Mesendoderm (in vitro differentiated cells): ENCODE measurements around the gene TGFBR3.

ENCODE experiments used
- DNase-seq: peaks from one replicate; pipeline ENCODE4 v3.0.0; 2013
- H2AK5ac ChIP-seq: 2 replicates; pipeline ENCODE4 v1.6.1; 2013; ENCODE audit warnings: low read length, inconsistent platforms
- H2BK120ac ChIP-seq: 2 replicates; pipeline ENCODE4 v1.6.1; 2013; ENCODE audit warnings: low read depth, mild to moderate bottlenecking, low read length, moderate library complexity, mixed read lengths
- H2BK15ac ChIP-seq: replicated peaks from 2 replicates; pipeline ENCODE4 v1.6.1; 2013; ENCODE audit warnings: low read depth, mild to moderate bottlenecking, moderate library complexity
- H2BK5ac ChIP-seq: 2 replicates; pipeline ENCODE4 v1.6.1; 2013; ENCODE audit warnings: low read length, inconsistent platforms
- H3K18ac ChIP-seq: 2 replicates; pipeline ENCODE4 v1.6.1; 2013; ENCODE audit warnings: mild to moderate bottlenecking, low read length, mixed read lengths
- H3K23ac ChIP-seq: one replicate; pipeline ENCODE4 v1.6.1; 2013; ENCODE audit warnings: low read length
- H3K27ac ChIP-seq: 2 replicates; pipeline ENCODE4 v1.5.1; 2013; ENCODE audit warnings: low read depth, mild to moderate bottlenecking, inconsistent platforms, low read length, moderate library complexity
- H3K27me3 ChIP-seq: 2 replicates; pipeline ENCODE4 v1.6.1; 2013; ENCODE audit warnings: low read length, control low read depth, mild to moderate bottlenecking, inconsistent platforms; ENCODE audit not compliant: insufficient read depth, poor library complexity
- H3K36me3 ChIP-seq: 2 replicates; pipeline ENCODE4 v1.6.1; 2013; ENCODE audit warnings: low read length, inconsistent platforms; ENCODE audit not compliant: control insufficient read depth, insufficient read depth
- H3K4ac ChIP-seq: one replicate; pipeline ENCODE4 v1.6.1; 2013; ENCODE audit warnings: low read depth, mild to moderate bottlenecking, low read length, moderate library complexity
- H3K4me1 ChIP-seq: 2 replicates; pipeline ENCODE4 v1.6.1; 2013; ENCODE audit warnings: low read depth, low read length, inconsistent platforms; ENCODE audit not compliant: control insufficient read depth
- H3K4me2 ChIP-seq: 2 replicates; pipeline ENCODE4 v1.6.1; 2013; ENCODE audit warnings: low read length
- H3K4me3 ChIP-seq: 2 replicates; pipeline ENCODE4 v1.5.1; 2013; ENCODE audit warnings: mild to moderate bottlenecking, low read length
- H3K56ac ChIP-seq: one replicate; pipeline ENCODE4 v1.6.1; 2013; ENCODE audit warnings: low read length
- H3K79me1 ChIP-seq: 2 replicates; pipeline ENCODE4 v1.6.1; 2013; ENCODE audit warnings: low read length, inconsistent platforms
- H3K79me2 ChIP-seq: 2 replicates; pipeline ENCODE4 v1.6.1; 2013; ENCODE audit warnings: mild to moderate bottlenecking, low read length; ENCODE audit not compliant: control insufficient read depth, insufficient read depth
- H3K9ac ChIP-seq: 2 replicates; pipeline ENCODE4 v1.6.1; 2013; ENCODE audit warnings: low read length, inconsistent platforms
- H4K5ac ChIP-seq: one replicate; pipeline ENCODE4 v1.6.1; 2013; ENCODE audit warnings: low read length
- H4K8ac ChIP-seq: one replicate; pipeline ENCODE4 v1.6.1; 2013; ENCODE audit warnings: low read depth, mild to moderate bottlenecking, control low read depth, low read length, moderate library complexity
- WGBS: extraction: QIAGEN DNeasy Blood & Tissue Kit; methylation state at CpG from one replicate; pipeline ENCODE4 v1.1.7; 2013; ENCODE audit warnings: low lambda C conversion rate, missing lambda C conversion rate; ENCODE audit not compliant: insufficient coverage; ENCODE audit errors: extremely low coverage; 5-methylcytosine and 5-hydroxymethylcytosine counted together

TGFBR3 gene

GRCh38 chr1:91716339-91716738 is 169.6 kb downstream of the TGFBR3 start:
- Histone ChIP-seq H2BK5ac (no peak overlapping the region), H3K18ac (no peak overlapping the region), H3K27me3 (no peaks in the 10 kb centered on the region), H3K79me2 (no peaks in the 10 kb centered on the region), H2BK15ac (no peak overlapping the region), H4K5ac (no peak overlapping the region), H3K4me1 (peaks cover 8% of the 10 kb centered on the region), H2AK5ac (no peak overlapping the region), H3K4me2 (no peak overlapping the region), H3K23ac (no peak overlapping the region), H3K79me1 (no peaks in the 10 kb centered on the region), H3K56ac (no peak overlapping the region), H3K4me3 (no peak overlapping the region), H3K36me3 (no peaks in the 10 kb centered on the region), H4K8ac (no peak overlapping the region), H3K4ac (no peak overlapping the region), H3K27ac (no peak overlapping the region), H3K9ac (no peak overlapping the region), H2BK120ac (no peak overlapping the region)
- DNase-seq, result no peak
- WGBS, result no CpG with 5 or more reads among the region's 3 CpGs

GRCh38 chr1:91715416-91716000 is 170.4 kb downstream of the TGFBR3 start:
- Histone ChIP-seq H3K9ac (no peak overlapping the region), H3K4ac (no peak overlapping the region), H2AK5ac (no peak overlapping the region), H2BK5ac (no peak overlapping the region), H3K36me3 (no peaks in the 10 kb centered on the region), H3K4me3 (no peak overlapping the region), H3K23ac (no peak overlapping the region), H3K56ac (no peak overlapping the region), H3K79me1 (no peaks in the 10 kb centered on the region), H3K4me2 (no peak overlapping the region), H2BK15ac (no peak overlapping the region), H3K4me1 (peaks cover 8% of the 10 kb centered on the region), H3K27me3 (no peaks in the 10 kb centered on the region), H4K5ac (no peak overlapping the region), H3K79me2 (no peaks in the 10 kb centered on the region), H3K27ac (no peak overlapping the region), H3K18ac (no peak overlapping the region), H4K8ac (no peak overlapping the region), H2BK120ac (no peak overlapping the region)
- DNase-seq, result no peak
- WGBS, result no CpG with 5 or more reads among the region's 2 CpGs

GRCh38 chr1:91714867-91715381 is 171.0 kb downstream of the TGFBR3 start:
- H3K79me1 ChIP-seq, result no peaks in the 10 kb centered on the region
- no CpG with 5 or more reads among the region's 8 CpGs for WGBS
- no peak overlapping the region for H4K5ac ChIP-seq
- H2BK120ac ChIP-seq, result no peak overlapping the region
- H3K23ac ChIP-seq, result no peak overlapping the region
- no peak overlapping the region for H3K27ac ChIP-seq
- H3K4ac ChIP-seq, result no peak overlapping the region
- no peak overlapping the region for H3K9ac ChIP-seq
- H2BK15ac ChIP-seq, result no peak overlapping the region
- no peak overlapping the region for H3K4me2 ChIP-seq
- peaks cover 8% of the 10 kb centered on the region for H3K4me1 ChIP-seq
- H3K56ac ChIP-seq, result no peak overlapping the region
- peak; percentile 33 for DNase-seq
- no peak overlapping the region for H3K4me3 ChIP-seq
- H3K18ac ChIP-seq, result no peak overlapping the region
- no peak overlapping the region for H4K8ac ChIP-seq
- no peak overlapping the region for H2AK5ac ChIP-seq
- H3K27me3 ChIP-seq, result no peaks in the 10 kb centered on the region
- H2BK5ac ChIP-seq, result no peak overlapping the region
- H3K79me2 ChIP-seq, result no peaks in the 10 kb centered on the region
- no peaks in the 10 kb centered on the region for H3K36me3 ChIP-seq

GRCh38 chr1:91712981-91713841 is 172.7 kb downstream of the TGFBR3 start:
- Histone ChIP-seq H3K4me3 (no peak overlapping the region), H3K23ac (no peak overlapping the region), H3K79me1 (no peaks in the 10 kb centered on the region), H3K4me1 (peaks cover 8% of the 10 kb centered on the region), H2BK120ac (peak overlapping the region; percentile 21), H4K8ac (no peak overlapping the region), H4K5ac (no peak overlapping the region), H3K56ac (peak overlapping the region; percentile 27), H3K79me2 (no peaks in the 10 kb centered on the region), H3K4me2 (no peak overlapping the region), H2AK5ac (no peak overlapping the region), H3K18ac (peak overlapping the region; percentile 32), H2BK15ac (peak overlapping the region; percentile 64), H3K36me3 (no peaks in the 10 kb centered on the region), H3K27me3 (no peaks in the 10 kb centered on the region), H2BK5ac (peak overlapping the region; percentile 36), H3K9ac (no peak overlapping the region), H3K4ac (peak overlapping the region; percentile 36), H3K27ac (no peak overlapping the region)
- peak; percentile 79 for DNase-seq
- WGBS, result no CpG with 5 or more reads among the region's 15 CpGs

GRCh38 chr1:91712393-91712792 is 173.6 kb downstream of the TGFBR3 start:
- no peak overlapping the region for H4K5ac ChIP-seq
- no peak overlapping the region for H3K27ac ChIP-seq
- H3K9ac ChIP-seq, result no peak overlapping the region
- DNase-seq, result no peak
- no peaks in the 10 kb centered on the region for H3K27me3 ChIP-seq
- no peaks in the 10 kb centered on the region for H3K36me3 ChIP-seq
- H3K4me1 ChIP-seq, result peaks cover 8% of the 10 kb centered on the region
- WGBS, result no CpG with 5 or more reads among the region's 3 CpGs
- H3K4me2 ChIP-seq, result no peak overlapping the region
- no peaks in the 10 kb centered on the region for H3K79me1 ChIP-seq
- no peak overlapping the region for H4K8ac ChIP-seq
- H3K4ac ChIP-seq, result no peak overlapping the region
- H2BK120ac ChIP-seq, result no peak overlapping the region
- no peak overlapping the region for H3K23ac ChIP-seq
- no peak overlapping the region for H3K18ac ChIP-seq
- no peak overlapping the region for H2AK5ac ChIP-seq
- no peaks in the 10 kb centered on the region for H3K79me2 ChIP-seq
- H3K56ac ChIP-seq, result no peak overlapping the region
- no peak overlapping the region for H2BK15ac ChIP-seq
- H2BK5ac ChIP-seq, result no peak overlapping the region
- no peak overlapping the region for H3K4me3 ChIP-seq
